Germinal center (tissue), 1 donor: ENCODE measurements around the gene AKNAD1.

ENCODE experiments used
- DNase-seq: peaks from one replicate; pipeline ENCODE4 v3.0.0; 2012; ENCODE audit warnings: mixed read lengths, low spot score

Gene AKNAD1

GRCh38 chr1:108830119-108831008 lies 26.5 kb downstream of the AKNAD1 start:
- no peak for DNase-seq

- DNase-seq, result no peak
These were observed 27.4 kb downstream of the AKNAD1 start for GRCh38 chr1:108829498-108829916.

DNA sequence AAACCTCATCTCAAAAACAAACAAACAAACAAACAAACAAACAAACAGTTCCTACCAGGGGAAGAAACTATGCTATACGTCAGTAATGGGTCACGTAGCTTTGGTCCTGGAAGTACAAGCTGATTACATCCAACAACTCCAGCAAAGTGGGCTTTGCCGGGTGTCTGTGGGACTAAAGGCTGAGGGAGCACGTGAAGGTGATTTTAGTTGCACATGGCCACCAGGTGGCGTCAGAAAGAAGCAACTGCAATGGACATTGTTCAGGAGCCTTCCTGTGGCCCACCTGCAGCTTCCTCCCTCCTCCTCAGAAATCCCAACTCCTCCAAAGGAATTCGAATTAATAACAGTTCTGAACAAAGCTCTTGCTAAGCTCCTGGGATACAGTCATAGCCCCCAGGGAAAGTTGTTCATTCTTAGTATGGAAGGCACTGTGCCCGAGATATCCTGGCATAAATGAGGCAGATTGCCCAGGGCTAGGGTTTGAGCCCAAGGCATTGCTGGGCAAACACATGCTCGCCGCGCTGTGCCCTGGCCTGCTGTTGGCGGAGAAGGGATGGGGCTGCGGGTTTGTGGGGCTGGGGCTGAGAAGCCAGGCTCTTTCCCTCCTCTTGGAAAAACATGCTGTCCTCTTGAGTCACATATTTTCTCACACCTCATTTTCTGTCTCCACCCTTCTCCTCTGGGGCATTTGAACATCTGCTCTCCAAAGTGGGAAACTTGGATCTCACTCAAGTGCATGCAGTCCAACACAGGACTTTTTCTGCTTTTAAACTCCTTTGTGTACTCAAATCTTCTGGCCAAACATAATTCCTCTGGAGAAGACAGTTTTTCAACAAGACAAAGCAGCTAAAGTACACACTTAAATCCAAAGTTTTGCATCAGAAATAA lies 28.6 kb downstream of the AKNAD1 start:
- DNase-seq, result peak; percentile 76

DNA sequence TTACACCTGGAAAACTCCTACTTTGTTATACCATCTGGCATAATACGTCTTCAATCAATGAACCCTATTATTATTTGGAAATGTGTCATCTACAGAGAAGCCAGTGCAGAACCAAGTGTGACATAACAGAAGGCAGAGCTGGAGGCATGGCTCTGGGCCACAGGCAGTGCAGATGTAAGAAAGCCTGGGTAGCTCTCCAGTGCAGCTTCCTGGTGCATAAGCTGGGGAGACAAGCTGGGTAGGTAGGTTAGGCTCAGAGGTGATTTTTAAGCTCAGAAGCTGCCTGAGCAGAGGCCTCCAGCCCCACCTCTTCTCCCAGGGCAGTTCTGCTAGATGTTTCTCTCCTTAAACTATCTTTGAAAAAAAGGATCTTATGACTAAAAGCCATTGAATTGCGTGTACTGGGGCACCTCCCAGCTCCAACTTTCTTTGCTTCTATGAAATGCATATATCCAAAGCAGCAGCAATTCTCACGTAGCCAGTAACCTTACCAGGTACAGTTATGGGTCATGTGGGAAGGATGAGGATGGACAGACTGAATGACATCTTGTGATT lies 30.7 kb downstream of the AKNAD1 start:
- no peak for DNase-seq

- DNase-seq, result no peak
These were observed 32.8 kb downstream of the AKNAD1 start for GRCh38 chr1:108824051-108824450.

GRCh38 chr1:108823632-108824031 lies 33.3 kb downstream of the AKNAD1 start:
- DNase-seq, result no peak

DNA sequence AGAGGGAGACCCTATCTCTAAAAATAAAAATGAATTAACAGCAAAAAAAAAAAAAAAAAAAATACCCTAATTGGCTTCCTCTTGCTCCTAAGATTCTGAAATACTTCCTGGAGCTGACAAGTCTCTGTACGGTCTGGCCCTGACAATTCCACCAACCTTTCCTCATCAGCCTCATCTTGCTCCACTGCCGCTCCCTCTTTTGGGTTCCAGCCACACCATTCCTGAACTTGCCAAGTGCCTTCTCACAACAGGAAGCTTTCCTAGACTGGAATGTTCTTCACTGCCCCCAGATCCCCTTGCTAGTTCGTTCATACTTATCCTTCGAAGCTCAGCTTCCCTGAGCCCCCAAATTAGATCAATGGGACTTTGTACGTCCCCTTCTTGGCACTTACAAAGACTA lies 37.0 kb downstream of the AKNAD1 start:
- no peak for DNase-seq

DNA sequence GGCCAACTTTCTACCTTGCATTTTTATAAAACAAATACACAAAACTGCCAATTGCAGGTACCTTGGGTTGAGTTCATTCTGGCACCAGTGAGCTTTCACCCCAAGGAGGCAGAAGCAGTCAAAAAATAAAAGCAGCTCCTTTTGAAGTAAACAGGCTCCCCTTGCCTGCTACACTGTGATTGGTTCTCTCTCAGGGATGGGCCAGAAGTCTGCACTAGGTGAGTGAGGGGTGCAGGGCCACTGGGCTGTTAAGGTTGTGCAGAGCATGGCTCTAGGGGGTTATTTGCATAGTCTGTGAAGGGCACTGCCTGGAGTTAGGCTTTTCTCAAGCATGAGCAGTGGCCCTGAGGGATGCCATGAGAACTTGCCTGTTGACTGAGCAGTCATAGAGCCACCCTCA lies 39.1 kb downstream of the AKNAD1 start:
- no peak for DNase-seq

DNA sequence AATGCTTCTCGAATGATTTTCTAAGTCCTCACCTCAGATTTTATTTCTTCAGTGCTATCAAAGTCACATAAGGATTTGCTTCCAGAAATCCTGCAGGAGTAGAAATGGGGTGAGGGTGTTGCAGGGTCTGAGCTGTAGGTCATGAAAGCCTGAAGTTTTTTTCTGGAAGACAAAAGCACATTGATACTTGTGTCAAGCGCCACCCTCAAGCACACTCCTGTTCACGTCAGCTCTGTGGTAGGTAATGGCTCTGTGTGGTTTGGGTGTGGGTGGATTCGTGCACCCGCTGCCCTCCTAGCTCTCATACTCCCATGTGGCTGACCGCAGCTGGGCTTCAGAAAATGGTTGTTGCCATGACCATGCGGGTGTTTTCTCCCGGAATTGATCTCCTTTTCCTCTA lies 39.9 kb downstream of the AKNAD1 start:
- DNase-seq, result no peak

DNA sequence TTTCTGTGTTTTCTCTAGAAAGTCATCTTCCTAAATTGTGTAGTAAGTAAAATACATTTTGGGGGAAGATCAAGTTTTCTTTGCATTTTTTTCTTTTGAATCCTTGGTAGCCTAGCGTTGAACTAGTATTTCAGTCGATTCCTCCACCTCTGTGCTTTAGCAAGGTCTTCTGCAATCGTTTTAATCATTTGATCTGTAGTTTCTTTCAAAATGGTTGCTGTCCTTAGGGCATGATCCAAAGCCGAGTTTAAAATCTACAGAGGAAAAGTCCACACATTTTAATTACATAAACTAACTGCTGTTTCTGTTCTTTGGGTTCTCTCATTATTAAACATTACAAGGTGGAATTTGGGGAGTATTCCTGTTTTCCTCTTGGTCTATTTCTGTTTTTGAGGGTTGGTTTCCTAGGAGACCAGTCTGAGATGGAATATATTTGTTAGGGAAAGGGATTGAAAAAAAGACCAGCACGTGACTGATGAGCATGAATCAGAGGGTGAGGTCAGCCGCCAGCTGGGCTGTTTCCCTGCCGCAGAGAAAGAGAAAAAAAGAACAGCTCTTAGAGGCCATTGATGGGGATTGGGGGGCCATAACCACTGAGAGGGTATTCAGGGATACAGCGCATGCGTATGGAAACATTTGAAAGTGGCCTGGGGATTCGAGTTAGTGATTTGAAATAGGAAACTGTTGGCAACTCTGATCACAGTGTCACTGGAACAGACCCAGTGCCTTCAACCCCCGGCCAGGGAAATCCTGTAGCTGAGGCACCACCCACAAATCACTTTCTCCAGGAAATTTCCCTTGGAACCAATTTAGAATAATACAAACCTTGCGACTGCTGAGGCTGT lies 40.6 kb downstream of the AKNAD1 start:
- DNase-seq, result no peak

DNA sequence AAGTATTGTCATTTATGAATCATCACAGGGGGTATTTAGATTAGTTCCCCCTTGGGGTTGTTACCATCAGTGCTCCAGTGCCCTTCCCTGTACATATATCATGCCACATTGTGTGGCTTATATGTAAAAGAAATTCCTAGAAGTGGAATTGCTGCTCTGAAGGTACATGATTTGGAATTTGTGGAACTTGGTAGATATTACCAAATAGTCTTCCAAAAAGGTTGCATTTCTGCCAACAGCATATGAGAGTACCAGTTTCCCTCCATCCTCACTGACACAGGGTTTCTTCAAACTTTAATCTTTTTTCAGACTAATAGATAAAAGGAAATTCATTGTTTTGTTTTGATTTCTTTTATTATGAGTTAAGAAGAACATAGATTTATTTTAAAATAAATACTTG lies 41.3 kb downstream of the AKNAD1 start:
- no peak for DNase-seq

- DNase-seq, result no peak
These were observed 42.4 kb downstream of the AKNAD1 start for GRCh38 chr1:108814343-108815125.

DNA sequence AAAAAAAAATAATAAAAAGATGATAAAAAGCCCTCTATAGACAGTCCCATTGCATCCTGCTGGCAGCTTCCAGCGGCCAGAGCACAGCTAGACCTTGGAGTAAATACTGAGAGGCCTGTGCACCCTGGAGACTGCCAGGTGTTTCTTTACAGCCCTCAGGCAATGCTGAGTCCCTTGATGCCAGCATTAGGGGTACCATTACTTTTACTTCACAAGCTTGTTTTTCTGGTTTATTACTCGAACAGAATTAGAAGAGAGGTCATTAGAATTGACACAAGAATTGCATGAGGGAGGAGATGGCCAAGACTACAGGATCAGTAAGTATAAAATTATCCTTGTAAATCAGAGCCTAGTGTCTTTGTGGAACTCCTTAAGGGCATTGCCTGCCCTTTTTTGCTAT lies 43.6 kb downstream of the AKNAD1 start:
- DNase-seq, result no peak

- DNase-seq, result no peak
These were observed 45.3 kb downstream of the AKNAD1 start for GRCh38 chr1:108811611-108812010.

- DNase-seq, result no peak
These were observed 48.5 kb downstream of the AKNAD1 start for GRCh38 chr1:108808438-108808837.

DNA sequence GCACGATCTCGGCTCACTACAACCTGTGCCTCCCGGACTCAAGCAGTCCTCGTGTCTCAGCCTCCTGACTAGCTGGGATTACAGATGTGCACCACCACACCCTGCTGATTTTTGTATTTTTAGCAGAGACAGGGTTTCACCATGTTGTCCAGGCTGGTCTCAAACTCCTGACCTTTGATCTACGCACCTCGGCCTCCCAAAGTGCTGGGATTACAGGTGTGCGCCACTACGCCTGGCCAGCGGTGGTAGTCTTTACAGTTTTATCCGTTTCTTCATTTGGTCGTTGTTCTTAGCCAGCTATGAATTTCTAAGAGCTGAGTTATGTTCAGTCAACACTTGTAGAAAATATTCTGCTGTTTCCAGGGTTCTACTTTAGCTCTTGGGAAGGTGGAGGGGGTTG lies 53.3 kb downstream of the AKNAD1 start:
- no peak for DNase-seq

GRCh38 chr1:108801101-108801500 lies 55.8 kb downstream of the AKNAD1 start:
- DNase-seq, result no peak

GRCh38 chr1:108799001-108799400 lies 57.9 kb downstream of the AKNAD1 start:
- DNase-seq, result no peak

- no peak for DNase-seq
These were observed 64.5 kb downstream of the AKNAD1 start for GRCh38 chr1:108792420-108792819.

GRCh38 chr1:108791790-108792189 lies 65.1 kb downstream of the AKNAD1 start:
- no peak for DNase-seq

DNA sequence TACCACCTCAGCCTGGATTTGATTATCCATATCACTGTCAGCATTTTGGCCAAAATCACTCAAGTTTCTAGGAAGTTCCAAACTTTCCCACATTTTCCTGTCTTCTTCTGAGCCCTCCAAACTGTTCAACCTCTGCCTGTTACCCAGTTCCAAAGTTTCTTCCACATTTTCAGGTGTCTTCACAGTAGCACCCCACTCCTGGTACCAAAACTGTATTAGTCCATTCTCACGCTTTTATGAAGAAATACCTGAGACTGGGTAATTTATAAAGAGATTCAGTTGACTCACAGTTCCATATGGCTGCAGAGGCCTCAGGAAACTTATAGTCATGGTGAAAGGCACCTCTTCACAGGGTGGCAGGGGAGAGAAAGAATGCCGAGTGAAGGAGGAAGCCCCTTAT lies 71.0 kb downstream of the AKNAD1 start:
- no peak for DNase-seq
